ENCODE measurements around the gene PITPNB.

DNA sequence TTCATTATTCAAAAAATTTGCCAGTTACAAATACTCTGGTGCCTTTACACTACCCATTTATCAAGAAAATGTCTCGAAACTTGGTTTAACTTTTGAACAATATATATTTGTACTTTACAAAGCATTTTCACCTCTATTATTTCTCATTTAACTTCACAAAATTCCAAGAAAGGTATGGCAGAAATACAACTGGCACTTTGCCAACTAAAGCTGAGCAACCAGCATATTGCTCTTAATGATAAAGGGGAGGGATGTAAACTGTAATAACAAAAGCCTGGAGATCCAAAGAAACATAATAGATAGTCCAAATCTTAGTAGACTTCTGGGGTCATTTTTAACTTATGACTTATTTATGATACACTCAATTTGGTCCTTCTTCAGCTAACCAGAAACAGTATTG is 7.7 kb downstream of the PITPNB start:
- TF ChIP-seq, protein P1, sequence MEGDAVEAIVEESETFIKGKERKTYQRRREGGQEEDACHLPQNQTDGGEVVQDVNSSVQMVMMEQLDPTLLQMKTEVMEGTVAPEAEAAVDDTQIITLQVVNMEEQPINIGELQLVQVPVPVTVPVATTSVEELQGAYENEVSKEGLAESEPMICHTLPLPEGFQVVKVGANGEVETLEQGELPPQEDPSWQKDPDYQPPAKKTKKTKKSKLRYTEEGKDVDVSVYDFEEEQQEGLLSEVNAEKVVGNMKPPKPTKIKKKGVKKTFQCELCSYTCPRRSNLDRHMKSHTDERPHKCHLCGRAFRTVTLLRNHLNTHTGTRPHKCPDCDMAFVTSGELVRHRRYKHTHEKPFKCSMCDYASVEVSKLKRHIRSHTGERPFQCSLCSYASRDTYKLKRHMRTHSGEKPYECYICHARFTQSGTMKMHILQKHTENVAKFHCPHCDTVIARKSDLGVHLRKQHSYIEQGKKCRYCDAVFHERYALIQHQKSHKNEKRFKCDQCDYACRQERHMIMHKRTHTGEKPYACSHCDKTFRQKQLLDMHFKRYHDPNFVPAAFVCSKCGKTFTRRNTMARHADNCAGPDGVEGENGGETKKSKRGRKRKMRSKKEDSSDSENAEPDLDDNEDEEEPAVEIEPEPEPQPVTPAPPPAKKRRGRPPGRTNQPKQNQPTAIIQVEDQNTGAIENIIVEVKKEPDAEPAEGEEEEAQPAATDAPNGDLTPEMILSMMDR (IDR thresholded peaks at IDR 0.05 in 2 of 3, conservative IDR thresholded peaks at IDR 0.05 in 1 of 3; ENCODE audit: borderline replicate concordance in 1 of 3, insufficient read depth in 1 of 3, low read depth in 2 of 3, low read length in 2 of 3) = no peak
- TF ChIP-seq POLR2A (IDR thresholded peaks at IDR 0.05; ENCODE audit: borderline replicate concordance, extremely low read depth, insufficient read depth, insufficient read length) = no peak
- TF ChIP-seq ZNF274 (IDR thresholded peaks at IDR 0.05; ENCODE audit: low read depth, low read length) = no peak
- TF ChIP-seq, protein P2, sequence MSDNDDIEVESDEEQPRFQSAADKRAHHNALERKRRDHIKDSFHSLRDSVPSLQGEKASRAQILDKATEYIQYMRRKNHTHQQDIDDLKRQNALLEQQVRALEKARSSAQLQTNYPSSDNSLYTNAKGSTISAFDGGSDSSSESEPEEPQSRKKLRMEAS (IDR thresholded peaks at IDR 0.05) = no peak
- TF ChIP-seq SP1 (IDR thresholded peaks at IDR 0.05; ENCODE audit: low read depth) = no peak
- TF ChIP-seq EZH2 (IDR thresholded peaks at IDR 0.05) = no peak
- TF ChIP-seq JUND (IDR thresholded peaks at IDR 0.05) = no peak
- no peak for TF ChIP-seq CEBPB (IDR thresholded peaks at IDR 0.05; ENCODE audit: low read depth)
- no peak for TF ChIP-seq POLR2AphosphoS5 (IDR thresholded peaks at IDR 0.05; ENCODE audit: low read depth, low read length)
- TF ChIP-seq EGR1 (IDR thresholded peaks at IDR 0.05; ENCODE audit: low read depth) = no peak
- no peak for TF ChIP-seq RAD21 (IDR thresholded peaks at IDR 0.05; ENCODE audit: low read depth)
- TF ChIP-seq EZH2phosphoT487 (IDR thresholded peaks at IDR 0.05; ENCODE audit: borderline replicate concordance) = no peak
- no peak for TF ChIP-seq ZFX (IDR thresholded peaks at IDR 0.05)
- no peak for TF ChIP-seq SRF (IDR thresholded peaks at IDR 0.05; ENCODE audit: low read depth)

Measured in HCT116 (cell line).